Ishikawa (cell line): ENCODE data around the gene KIF11.

Experiments used
- EGR1 ChIP-seq: IDR thresholded peaks from 2 replicates; pipeline ENCODE4 v1.6.1; 2012
- EP300 ChIP-seq: IDR thresholded peaks from 2 replicates; pipeline ENCODE4 v1.6.1; 2012; ENCODE audit warnings: borderline replicate concordance
- MAX ChIP-seq: IDR thresholded peaks from 2 replicates; pipeline ENCODE4 v1.6.1; 2012
- RAD21 ChIP-seq: IDR thresholded peaks from 2 replicates; pipeline ENCODE4 v1.6.1; 2012; ENCODE audit warnings: low read depth
- TCF12 ChIP-seq: IDR thresholded peaks from 2 replicates; pipeline ENCODE4 v1.6.1; 2012; ENCODE audit warnings: low read depth
- YY1 ChIP-seq: IDR thresholded peaks from 2 replicates; pipeline ENCODE4 v1.6.1; 2012; ENCODE audit warnings: low read depth
- TF ChIP-seq, protein P1 (sequence below): IDR thresholded peaks from 2 replicates; pipeline ENCODE4 v1.6.1; 2012

GRCh38 chr10:92545556-92545955, 47.4 kb upstream of the KIF11 start:
- no peak for TF ChIP-seq EP300
- TF ChIP-seq TCF12: no peak
- TF ChIP-seq, protein P1, sequence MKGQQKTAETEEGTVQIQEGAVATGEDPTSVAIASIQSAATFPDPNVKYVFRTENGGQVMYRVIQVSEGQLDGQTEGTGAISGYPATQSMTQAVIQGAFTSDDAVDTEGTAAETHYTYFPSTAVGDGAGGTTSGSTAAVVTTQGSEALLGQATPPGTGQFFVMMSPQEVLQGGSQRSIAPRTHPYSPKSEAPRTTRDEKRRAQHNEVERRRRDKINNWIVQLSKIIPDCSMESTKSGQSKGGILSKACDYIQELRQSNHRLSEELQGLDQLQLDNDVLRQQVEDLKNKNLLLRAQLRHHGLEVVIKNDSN: no peak
- TF ChIP-seq YY1: no peak
- TF ChIP-seq EGR1: no peak
- no peak for TF ChIP-seq MAX
- TF ChIP-seq RAD21: no peak
